Measurements from ENCODE around the gene STYXL1.

The STYXL1 gene

GRCh38 chr7:75957021-75957736 lies 90.6 kb downstream of the STYXL1 start:
- no peak for DNase-seq (ENCODE audit: low read depth, low spot score)

DNA sequence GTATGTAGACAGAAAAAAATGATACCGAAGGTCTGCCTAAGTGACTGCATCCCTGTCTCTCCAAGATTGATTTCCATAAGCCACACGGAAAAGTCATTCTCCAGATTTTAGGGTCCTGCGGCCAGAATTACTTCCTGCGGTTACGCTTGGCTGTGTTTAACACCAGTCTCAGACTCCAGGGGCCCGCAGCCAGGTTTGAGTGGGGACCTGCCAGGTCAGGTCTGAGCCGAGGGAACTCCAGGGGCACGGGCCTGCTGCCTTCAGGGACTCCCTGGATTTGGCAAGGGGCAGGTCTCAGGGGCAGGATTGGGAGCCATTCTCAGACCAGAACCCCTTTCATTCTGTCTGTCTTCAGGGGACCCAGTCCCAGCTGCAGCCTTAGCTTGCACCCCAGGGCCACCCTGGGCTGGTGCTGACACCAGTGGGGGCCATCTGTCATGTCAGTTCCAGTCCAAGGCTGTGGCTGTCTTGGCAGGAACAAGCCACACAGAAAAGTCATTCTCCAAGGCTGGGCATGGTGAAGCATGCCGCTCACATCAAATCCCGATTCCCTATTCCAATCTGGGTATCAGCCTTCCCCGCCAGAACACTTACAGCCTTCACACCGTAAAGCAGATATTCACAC lies 92.4 kb downstream of the STYXL1 start:
- Histone ChIP-seq H3K36me3 (ENCODE audit: insufficient read depth, insufficient read length, low read length) (peaks cover 41% of the 10 kb centered on the region), H3K4me1 (ENCODE audit: insufficient read depth, insufficient read length) (peaks cover 1% of the 10 kb centered on the region), H3K9ac (ENCODE audit: insufficient read length, low read depth) (no peak overlapping the region), H3K4me3 (ENCODE audit: insufficient read length, low read depth) (no peak overlapping the region), H3K9me3 (ENCODE audit: insufficient read depth, low read length) (peaks cover 6% of the 10 kb centered on the region; the same call in 1 of the 2 replicates), H3K27me3 (ENCODE audit: insufficient read depth, insufficient read length) (no peaks in the 10 kb centered on the region)
- no peak for TF ChIP-seq YY1 (IDR thresholded peaks at IDR 0.05; ENCODE audit: insufficient read depth, insufficient read length)
- TF ChIP-seq SUZ12 (IDR thresholded peaks at IDR 0.05; ENCODE audit: extremely low read depth, insufficient read depth, insufficient read length) = no peak
- TF ChIP-seq ZNF274 (IDR thresholded peaks at IDR 0.05; ENCODE audit: low read depth, low read length) = no peak
- DNase-seq (ENCODE audit: low read depth, low spot score) = no peak

More at GRCh38 chr7:75957021-75957736, 90.6 kb downstream of the STYXL1 start:
- Histone ChIP-seq H3K36me3 (ENCODE audit: insufficient read depth, insufficient read length, low read length) (peaks cover 43% of the 10 kb centered on the region), H3K27me3 (ENCODE audit: insufficient read depth, insufficient read length) (no peaks in the 10 kb centered on the region), H3K9ac (ENCODE audit: insufficient read length, low read depth) (no peak overlapping the region), H3K4me3 (ENCODE audit: insufficient read length, low read depth) (no peak overlapping the region), H3K4me1 (ENCODE audit: insufficient read depth, insufficient read length) (peaks cover 1% of the 10 kb centered on the region), H3K9me3 (ENCODE audit: insufficient read depth, low read length) (no peaks in the 10 kb centered on the region)
- TF ChIP-seq SUZ12 (IDR thresholded peaks at IDR 0.05; ENCODE audit: extremely low read depth, insufficient read depth, insufficient read length) (no peak), YY1 (IDR thresholded peaks at IDR 0.05; ENCODE audit: insufficient read depth, insufficient read length) (no peak), ZNF274 (IDR thresholded peaks at IDR 0.05; ENCODE audit: low read depth, low read length) (no peak)

GRCh38 chr7:75953931-75954330 lies 93.9 kb downstream of the STYXL1 start:
- H3K36me3 ChIP-seq (ENCODE audit: insufficient read depth, insufficient read length, low read length) = peaks cover 38% of the 10 kb centered on the region
- no peak overlapping the region for H3K4me3 ChIP-seq (ENCODE audit: insufficient read length, low read depth)
- no peaks in the 10 kb centered on the region for H3K27me3 ChIP-seq (ENCODE audit: insufficient read depth, insufficient read length)
- H3K4me1 ChIP-seq (ENCODE audit: insufficient read depth, insufficient read length) = peaks cover 1% of the 10 kb centered on the region
- H3K9ac ChIP-seq (ENCODE audit: insufficient read length, low read depth) = no peak overlapping the region
- peaks cover 6% of the 10 kb centered on the region; the same call in 1 of the 2 replicates for H3K9me3 ChIP-seq (ENCODE audit: insufficient read depth, low read length)
- no peak for DNase-seq (ENCODE audit: low read depth, low spot score)
- no peak for TF ChIP-seq YY1 (IDR thresholded peaks at IDR 0.05; ENCODE audit: insufficient read depth, insufficient read length)
- TF ChIP-seq ZNF274 (IDR thresholded peaks at IDR 0.05; ENCODE audit: low read depth, low read length) = no peak
- TF ChIP-seq SUZ12 (IDR thresholded peaks at IDR 0.05; ENCODE audit: extremely low read depth, insufficient read depth, insufficient read length) = no peak

- H3K36me3 ChIP-seq (ENCODE audit: insufficient read depth, insufficient read length, low read length) = peaks cover 40% of the 10 kb centered on the region
- no peak for DNase-seq (ENCODE audit: low read depth, low spot score)
- H3K9me3 ChIP-seq (ENCODE audit: insufficient read depth, low read length) = peaks cover 6% of the 10 kb centered on the region; the same call in 1 of the 2 replicates
- TF ChIP-seq SUZ12 (IDR thresholded peaks at IDR 0.05; ENCODE audit: extremely low read depth, insufficient read depth, insufficient read length) = no peak
- TF ChIP-seq ZNF274 (IDR thresholded peaks at IDR 0.05; ENCODE audit: low read depth, low read length) = no peak
- no peak for TF ChIP-seq YY1 (IDR thresholded peaks at IDR 0.05; ENCODE audit: insufficient read depth, insufficient read length)
- no peak overlapping the region for H3K4me3 ChIP-seq (ENCODE audit: insufficient read length, low read depth)
- peaks cover 1% of the 10 kb centered on the region for H3K4me1 ChIP-seq (ENCODE audit: insufficient read depth, insufficient read length)
- no peak overlapping the region for H3K9ac ChIP-seq (ENCODE audit: insufficient read length, low read depth)
- no peaks in the 10 kb centered on the region for H3K27me3 ChIP-seq (ENCODE audit: insufficient read depth, insufficient read length)
Measured at GRCh38 chr7:75953431-75953830, 94.4 kb downstream of the STYXL1 start.

- Histone ChIP-seq H3K9me3 (ENCODE audit: insufficient read depth, low read length) (peaks cover 6% of the 10 kb centered on the region; the same call in 1 of the 2 replicates), H3K4me3 (ENCODE audit: insufficient read length, low read depth) (no peak overlapping the region), H3K27me3 (ENCODE audit: insufficient read depth, insufficient read length) (no peaks in the 10 kb centered on the region), H3K9ac (ENCODE audit: insufficient read length, low read depth) (no peak overlapping the region), H3K4me1 (ENCODE audit: insufficient read depth, insufficient read length) (peaks cover 3% of the 10 kb centered on the region), H3K36me3 (ENCODE audit: insufficient read depth, insufficient read length, low read length) (peaks cover 34% of the 10 kb centered on the region)
- no peak for DNase-seq (ENCODE audit: low read depth, low spot score)
- no peak for TF ChIP-seq ZNF274 (IDR thresholded peaks at IDR 0.05; ENCODE audit: low read depth, low read length)
- TF ChIP-seq SUZ12 (IDR thresholded peaks at IDR 0.05; ENCODE audit: extremely low read depth, insufficient read depth, insufficient read length) = no peak
- TF ChIP-seq YY1 (IDR thresholded peaks at IDR 0.05; ENCODE audit: insufficient read depth, insufficient read length) = no peak
Measured at GRCh38 chr7:75951506-75951905, 96.3 kb downstream of the STYXL1 start.

GRCh38 chr7:75950111-75950681 lies 97.6 kb downstream of the STYXL1 start:
- Histone ChIP-seq H3K9ac (ENCODE audit: insufficient read length, low read depth) (no peak overlapping the region), H3K9me3 (ENCODE audit: insufficient read depth, low read length) (peaks cover 6% of the 10 kb centered on the region; the same call in 1 of the 2 replicates), H3K27me3 (ENCODE audit: insufficient read depth, insufficient read length) (no peaks in the 10 kb centered on the region), H3K4me1 (ENCODE audit: insufficient read depth, insufficient read length) (peaks cover 3% of the 10 kb centered on the region), H3K4me3 (ENCODE audit: insufficient read length, low read depth) (no peak overlapping the region), H3K36me3 (ENCODE audit: insufficient read depth, insufficient read length, low read length) (peaks cover 21% of the 10 kb centered on the region)
- TF ChIP-seq YY1 (IDR thresholded peaks at IDR 0.05; ENCODE audit: insufficient read depth, insufficient read length) = no peak
- TF ChIP-seq ZNF274 (IDR thresholded peaks at IDR 0.05; ENCODE audit: low read depth, low read length) = no peak
- no peak for TF ChIP-seq SUZ12 (IDR thresholded peaks at IDR 0.05; ENCODE audit: extremely low read depth, insufficient read depth, insufficient read length)
- no peak for DNase-seq (ENCODE audit: low read depth, low spot score)

- Histone ChIP-seq H3K36me3 (ENCODE audit: insufficient read depth, insufficient read length, low read length) (peaks cover 6% of the 10 kb centered on the region), H3K9me3 (ENCODE audit: insufficient read depth, low read length) (peaks cover 6% of the 10 kb centered on the region; the same call in 1 of the 2 replicates), H3K27me3 (ENCODE audit: insufficient read depth, insufficient read length) (no peaks in the 10 kb centered on the region), H3K4me3 (ENCODE audit: insufficient read length, low read depth) (no peak overlapping the region), H3K4me1 (ENCODE audit: insufficient read depth, insufficient read length) (peaks cover 3% of the 10 kb centered on the region), H3K9ac (ENCODE audit: insufficient read length, low read depth) (no peak overlapping the region)
- DNase-seq (ENCODE audit: low read depth, low spot score) = no peak
- TF ChIP-seq ZNF274 (IDR thresholded peaks at IDR 0.05; ENCODE audit: low read depth, low read length) (no peak), SUZ12 (IDR thresholded peaks at IDR 0.05; ENCODE audit: extremely low read depth, insufficient read depth, insufficient read length) (no peak), YY1 (IDR thresholded peaks at IDR 0.05; ENCODE audit: insufficient read depth, insufficient read length) (no peak)
Measured at GRCh38 chr7:75948179-75948578, 99.6 kb downstream of the STYXL1 start.
